Activated T-cell treated with anti-CD3 and anti-CD28 coated beads, Interleukin-2, amount 50 U/mL, for 4 hours (primary cell): ENCODE measurements around the gene EXOSC7. TPM values are rescaled to one million over a fixed set of nuclear protein-coding genes. Genes with fewer than 3 reads are reported as not detected.
"Not testable (repeated sequence)": the region's sequence is repeated elsewhere in the genome, so short reads cannot be mapped to it uniquely, and the experiment has no call there.

Experiments used
- ATAC-seq, 2 donors: fragments of 200-7000 bp; cut with Tn5 transposase; one replicate each; pipeline ENCODE4 v1.10.0; 2021
- DNase-seq: peaks from one replicate; pipeline ENCODE4 v3.0.0-alpha.2; 2020
- H3K27me3 Mint-ChIP-seq: one replicate; pipeline ENCODE4 v1.8.0; 2021; ENCODE audit warnings: low read depth, mixed read lengths
- H3K36me3 Mint-ChIP-seq: one replicate; pipeline ENCODE4 v1.8.0; 2022; ENCODE audit warnings: mixed read lengths; ENCODE audit not compliant: insufficient read depth
- H3K4me1 Mint-ChIP-seq: one replicate; pipeline ENCODE4 v1.8.0; 2021; ENCODE audit warnings: low read depth, mixed read lengths
- H3K4me3 Mint-ChIP-seq: one replicate; pipeline ENCODE4 v1.8.0; 2021; ENCODE audit warnings: mild to moderate bottlenecking, moderate library complexity, mixed read lengths
- H3K9me3 Mint-ChIP-seq: one replicate; pipeline ENCODE4 v1.8.0; 2021; ENCODE audit warnings: mixed read lengths
- total RNA-seq, 3 donors: library from RNA; stranded (reverse); gene quantifications; one replicate each; pipeline ENCODE4 v1.2.1, GENCODE V29; 2021

EXOSC7 gene
- total RNA-seq, 3 donors from 2014 or later: 75.4 to 88.8 (median 83.4) TPM

GRCh38 chr3:45032113-45032512 is 56.1 kb downstream of the EXOSC7 start:
- no peaks in the 10 kb centered on the region for H3K36me3 Mint-ChIP-seq
- DNase-seq (no peak), ATAC-seq (no peak)
- peaks cover 25% of the 10 kb centered on the region for H3K4me1 Mint-ChIP-seq
- no peak overlapping the region for H3K4me3 Mint-ChIP-seq
- peaks cover 34% of the 10 kb centered on the region for H3K27me3 Mint-ChIP-seq
- H3K9me3 Mint-ChIP-seq: no peaks in the 10 kb centered on the region

DNA sequence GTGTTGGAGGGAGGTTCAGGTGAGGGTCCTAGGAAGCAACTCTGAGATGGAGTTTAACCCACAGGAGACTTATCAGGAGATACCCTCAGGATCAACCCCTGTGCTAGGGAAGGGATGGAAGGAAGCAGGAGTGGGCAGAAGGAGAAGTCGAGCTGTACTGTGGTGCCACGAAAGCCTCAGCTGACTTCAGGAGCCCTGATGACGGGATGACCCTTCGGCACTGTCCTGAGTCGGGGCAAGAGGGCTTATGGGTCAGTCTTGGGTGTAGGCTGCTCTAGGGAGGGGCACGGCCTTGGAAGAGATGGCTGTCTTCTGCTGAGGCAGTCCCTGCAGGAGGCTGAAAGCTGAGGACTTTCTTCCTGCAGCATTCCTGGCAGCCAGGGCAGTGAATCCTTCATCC is 57.7 kb downstream of the EXOSC7 start:
- Mint-ChIP-seq H3K9me3 (no peaks in the 10 kb centered on the region), H3K36me3 (no peaks in the 10 kb centered on the region), H3K4me1 (peaks cover 25% of the 10 kb centered on the region), H3K27me3 (peaks cover 34% of the 10 kb centered on the region), H3K4me3 (no peak overlapping the region)
- ATAC-seq (no peak), DNase-seq (no peak)

DNA sequence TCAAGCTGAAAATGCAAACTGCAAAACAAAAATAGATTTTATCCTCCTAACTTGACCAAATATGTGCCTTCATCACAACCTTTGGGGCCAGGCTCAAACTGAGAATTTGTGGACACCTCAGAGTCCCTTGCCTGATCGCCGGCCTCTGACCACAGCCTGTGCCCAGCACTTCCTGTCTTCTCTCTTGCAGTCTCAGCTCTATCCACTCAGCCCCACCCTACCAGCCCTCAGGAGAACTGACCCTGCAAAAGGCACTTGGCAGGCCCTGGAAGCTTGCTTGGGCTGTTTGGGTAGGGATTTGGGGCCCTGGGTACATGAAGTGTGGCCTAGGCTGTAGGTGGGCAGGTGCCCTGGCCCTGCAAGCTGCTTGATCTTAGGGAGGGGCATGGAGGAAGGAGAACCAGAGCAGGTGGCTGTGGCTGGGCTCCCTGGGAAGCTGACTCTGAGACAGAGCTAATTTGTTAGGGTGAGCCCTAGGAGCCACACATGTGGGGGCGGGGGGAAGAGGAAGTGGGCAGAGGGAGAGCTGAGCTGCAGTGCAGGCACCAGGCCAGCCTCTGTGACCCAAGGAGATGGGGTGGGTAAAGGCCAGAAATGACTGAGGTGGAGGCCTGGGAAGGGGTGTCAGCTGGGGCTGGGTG is 58.7 kb downstream of the EXOSC7 start:
- ATAC-seq: no peak
- Mint-ChIP-seq H3K27me3 (peaks cover 34% of the 10 kb centered on the region), H3K4me3 (no peak overlapping the region), H3K36me3 (no peaks in the 10 kb centered on the region), H3K4me1 (peaks cover 25% of the 10 kb centered on the region), H3K9me3 (no peaks in the 10 kb centered on the region)
- no peak for DNase-seq

DNA sequence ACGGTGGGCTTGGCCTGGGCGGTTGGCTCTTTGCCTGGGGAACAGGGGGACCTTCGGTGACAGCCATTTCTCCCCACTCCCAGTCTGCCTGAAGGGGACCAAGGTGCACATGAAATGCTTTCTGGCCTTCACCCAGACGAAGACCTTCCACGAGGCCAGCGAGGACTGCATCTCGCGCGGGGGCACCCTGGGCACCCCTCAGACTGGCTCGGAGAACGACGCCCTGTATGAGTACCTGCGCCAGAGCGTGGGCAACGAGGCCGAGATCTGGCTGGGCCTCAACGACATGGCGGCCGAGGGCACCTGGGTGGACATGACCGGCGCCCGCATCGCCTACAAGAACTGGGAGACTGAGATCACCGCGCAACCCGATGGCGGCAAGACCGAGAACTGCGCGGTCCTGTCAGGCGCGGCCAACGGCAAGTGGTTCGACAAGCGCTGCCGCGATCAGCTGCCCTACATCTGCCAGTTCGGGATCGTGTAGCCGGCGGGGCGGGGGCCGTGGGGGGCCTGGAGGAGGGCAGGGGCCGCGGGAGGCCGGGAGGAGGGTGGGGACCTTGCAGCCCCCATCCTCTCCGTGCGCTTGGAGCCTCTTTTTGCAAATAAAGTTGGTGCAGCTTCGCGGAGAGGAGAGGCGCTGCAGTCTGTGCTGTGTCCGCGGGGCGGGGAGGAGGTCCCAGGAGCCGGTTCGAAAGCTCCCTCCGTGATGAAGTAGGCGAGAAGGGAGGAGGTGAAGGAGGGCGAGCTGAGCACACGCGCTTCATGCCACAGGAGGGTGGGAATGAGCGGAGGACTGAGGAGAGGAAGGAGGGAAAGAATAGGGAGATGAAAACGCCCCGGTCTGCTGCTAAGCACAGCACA is 59.6 kb downstream of the EXOSC7 start:
- H3K4me1 Mint-ChIP-seq: peaks cover 28% of the 10 kb centered on the region
- ATAC-seq (peak in 1 of 2 donors; percentile 35), DNase-seq (peak; percentile 11)
- H3K27me3 Mint-ChIP-seq: peaks cover 35% of the 10 kb centered on the region
- H3K4me3 Mint-ChIP-seq: peak overlapping the region; percentile 80
- H3K36me3 Mint-ChIP-seq: no peaks in the 10 kb centered on the region
- H3K9me3 Mint-ChIP-seq: no peaks in the 10 kb centered on the region

GRCh38 chr3:45037720-45038455 is 61.8 kb downstream of the EXOSC7 start:
- peak; percentile 86 to 88 for ATAC-seq
- Mint-ChIP-seq H3K4me1 (peaks cover 43% of the 10 kb centered on the region), H3K4me3 (peak overlapping the region; percentile 74), H3K36me3 (no peaks in the 10 kb centered on the region), H3K9me3 (no peaks in the 10 kb centered on the region), H3K27me3 (peaks cover 31% of the 10 kb centered on the region)
- peak; percentile 88 for DNase-seq

GRCh38 chr3:45041666-45042065 is 65.6 kb downstream of the EXOSC7 start:
- no peaks in the 10 kb centered on the region for H3K9me3 Mint-ChIP-seq
- H3K4me1 Mint-ChIP-seq: peaks cover 19% of the 10 kb centered on the region
- H3K4me3 Mint-ChIP-seq: no peak overlapping the region
- DNase-seq (no peak), ATAC-seq (no peak)
- H3K36me3 Mint-ChIP-seq: no peaks in the 10 kb centered on the region
- peaks cover 12% of the 10 kb centered on the region for H3K27me3 Mint-ChIP-seq

DNA sequence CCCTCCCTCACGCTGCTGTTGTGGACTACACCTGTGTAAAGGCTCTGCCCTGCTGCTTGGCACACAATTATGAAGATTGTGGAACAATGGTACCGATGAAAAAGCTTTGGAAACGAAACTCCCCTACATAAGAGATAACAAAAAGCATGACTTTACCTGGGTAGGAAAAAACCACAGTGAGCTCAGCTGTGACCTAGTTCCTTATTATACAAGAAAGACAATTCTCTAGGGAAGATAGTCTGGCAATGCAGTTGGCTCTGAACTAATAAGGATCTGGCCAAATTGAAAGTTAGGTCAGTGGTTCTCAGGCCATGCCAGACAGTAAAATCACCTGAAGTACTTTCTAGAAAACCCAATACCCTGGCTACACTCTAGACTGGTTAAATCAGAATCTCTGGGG is 66.1 kb downstream of the EXOSC7 start:
- ATAC-seq (no peak), DNase-seq (no peak)
- Mint-ChIP-seq H3K4me1 (peaks cover 17% of the 10 kb centered on the region), H3K27me3 (peaks cover 7% of the 10 kb centered on the region), H3K4me3 (no peak overlapping the region), H3K36me3 (no peaks in the 10 kb centered on the region), H3K9me3 (no peaks in the 10 kb centered on the region)

GRCh38 chr3:45043728-45044299 is 67.8 kb downstream of the EXOSC7 start:
- H3K36me3 Mint-ChIP-seq: no peaks in the 10 kb centered on the region
- no peaks in the 10 kb centered on the region for H3K9me3 Mint-ChIP-seq
- peaks cover 17% of the 10 kb centered on the region for H3K4me1 Mint-ChIP-seq
- H3K4me3 Mint-ChIP-seq: no peak overlapping the region
- ATAC-seq (no peak), DNase-seq (no peak)
- peaks cover 5% of the 10 kb centered on the region for H3K27me3 Mint-ChIP-seq

- DNase-seq (no peak), ATAC-seq (no peak)
- H3K9me3 Mint-ChIP-seq: no peaks in the 10 kb centered on the region
- no peaks in the 10 kb centered on the region for H3K36me3 Mint-ChIP-seq
- H3K4me3 Mint-ChIP-seq: no peak overlapping the region
- H3K27me3 Mint-ChIP-seq: peaks cover 10% of the 10 kb centered on the region
- no peaks in the 10 kb centered on the region for H3K4me1 Mint-ChIP-seq
Measured at GRCh38 chr3:45048244-45048643, 72.2 kb downstream of the EXOSC7 start.

- Mint-ChIP-seq H3K4me3 (no peak overlapping the region), H3K27me3 (peaks cover 10% of the 10 kb centered on the region), H3K4me1 (peaks cover 4% of the 10 kb centered on the region), H3K36me3 (no peaks in the 10 kb centered on the region), H3K9me3 (no peaks in the 10 kb centered on the region)
- ATAC-seq: no peak
- no peak for DNase-seq
Measured at GRCh38 chr3:45049807-45050206, 73.8 kb downstream of the EXOSC7 start.

- Mint-ChIP-seq H3K27me3 (peaks cover 12% of the 10 kb centered on the region), H3K4me1 (peaks cover 4% of the 10 kb centered on the region), H3K9me3 (no peaks in the 10 kb centered on the region), H3K36me3 (no peaks in the 10 kb centered on the region), H3K4me3 (no peak overlapping the region)
- no peak for DNase-seq
- ATAC-seq: no peak
Measured at GRCh38 chr3:45051685-45052084, 75.6 kb downstream of the EXOSC7 start.

GRCh38 chr3:45053805-45054195 is 77.8 kb downstream of the EXOSC7 start:
- peaks cover 15% of the 10 kb centered on the region for H3K27me3 Mint-ChIP-seq
- not testable (repeated sequence) for ATAC-seq, DNase-seq, H3K4me1 Mint-ChIP-seq, H3K9me3 Mint-ChIP-seq, H3K36me3 Mint-ChIP-seq, H3K4me3 Mint-ChIP-seq

GRCh38 chr3:45054196-45054857 is 78.3 kb downstream of the EXOSC7 start:
- Mint-ChIP-seq H3K9me3 (no peaks in the 10 kb centered on the region), H3K4me3 (no peak overlapping the region), H3K36me3 (no peaks in the 10 kb centered on the region), H3K27me3 (peaks cover 14% of the 10 kb centered on the region), H3K4me1 (peaks cover 9% of the 10 kb centered on the region)
- ATAC-seq (no peak), DNase-seq (no peak)

GRCh38 chr3:45055032-45055410 is 79.0 kb downstream of the EXOSC7 start:
- no peak for ATAC-seq
- Mint-ChIP-seq H3K36me3 (no peaks in the 10 kb centered on the region), H3K4me1 (peaks cover 9% of the 10 kb centered on the region), H3K9me3 (no peaks in the 10 kb centered on the region), H3K4me3 (no peak overlapping the region), H3K27me3 (peaks cover 8% of the 10 kb centered on the region)
- DNase-seq: no peak
